Spinal cord (tissue), 10 donors: ENCODE results near the gene DPY19L1. TPM values are rescaled to one million over a fixed set of nuclear protein-coding genes. Genes with fewer than 3 reads are reported as not detected.
"Not testable (repeated sequence)": the region's sequence is repeated elsewhere in the genome, so short reads cannot be mapped to it uniquely, and the experiment has no call there.

Experiments used
- DNase-seq, 6 donors: peaks; one replicate each; pipeline versions ENCODE4 v3.0.0 to v3.0.0-alpha.2; 2013 to 2015; ENCODE audit warnings: low spot score in 6 of 6, low read depth in 4 of 6
- H3K27ac ChIP-seq: one replicate; pipeline ENCODE4 v1.5.1; 2013; ENCODE audit warnings: low read depth, low read length, control low read depth
- H3K27me3 ChIP-seq: one replicate; pipeline ENCODE4 v1.6.1; 2013; ENCODE audit warnings: low read length; ENCODE audit not compliant: control insufficient read depth, insufficient read depth
- H3K36me3 ChIP-seq: one replicate; pipeline ENCODE4 v1.6.1; 2013; ENCODE audit warnings: low read length; ENCODE audit not compliant: control insufficient read depth, insufficient read depth
- H3K4me1 ChIP-seq: one replicate; pipeline ENCODE4 v1.6.1; 2013; ENCODE audit warnings: low read length; ENCODE audit not compliant: control insufficient read depth, insufficient read depth
- H3K4me3 ChIP-seq: one replicate; pipeline ENCODE4 v1.5.1; 2013; ENCODE audit warnings: low read depth, low read length, control low read depth
- H3K9me3 ChIP-seq: one replicate; pipeline ENCODE4 v1.6.1; 2013; ENCODE audit warnings: low read length; ENCODE audit not compliant: control insufficient read depth, insufficient read depth
- WGBS: methylation state at CpG from one replicate; pipeline ENCODE4 v1.1.5; 2013; ENCODE audit warnings: missing lambda C conversion rate; ENCODE audit not compliant: insufficient coverage; 5-methylcytosine and 5-hydroxymethylcytosine counted together
- polyA plus RNA-seq, 2 donors: library from polyadenylated mRNA; unstranded; fragments of 120-200 nt; gene quantifications; one replicate each; pipeline ENCODE4 v1.2.1, GENCODE V29; 2013; ENCODE audit not compliant: insufficient read length in 2 of 2
- total RNA-seq, 2 donors: library from RNA; depleted of rRNA in 1 of 2; stranded (reverse); fragments of 120-200 nt in 1 of 2; fragments of >200 nt in 1 of 2; gene quantifications; one replicate each; pipeline versions ENCODE4 v1.2.3 to v1.2.4, GENCODE V29; 2013 to 2014
- donor health status: healthy.

The DPY19L1 gene
- total and polyA plus RNA-seq, 4 donors = 31.7 to 54.1 (median 42.4) TPM

DNA sequence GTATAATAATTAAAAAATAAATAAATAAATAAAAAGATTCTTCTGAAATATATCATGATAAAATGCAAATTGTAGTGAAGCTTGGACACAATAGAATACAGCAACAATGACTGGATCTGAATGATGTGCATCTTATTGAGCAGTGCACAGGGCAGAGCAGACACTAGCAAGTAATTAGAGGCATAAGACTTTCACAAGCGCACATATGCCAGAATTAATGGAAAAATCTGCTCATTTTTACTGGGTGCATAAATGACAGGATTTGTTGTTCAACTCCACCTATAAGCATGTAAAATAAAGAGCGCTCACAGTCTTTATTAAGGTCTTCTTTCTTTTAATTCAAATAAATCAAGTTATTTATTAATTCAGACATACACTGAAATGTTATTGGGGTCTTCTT, 125.0 kb downstream of the DPY19L1 start:
- Histone ChIP-seq H3K27ac (no peak overlapping the region), H3K9me3 (peaks cover 2% of the 10 kb centered on the region), H3K27me3 (no peaks in the 10 kb centered on the region), H3K4me1 (no peaks in the 10 kb centered on the region), H3K4me3 (no peak overlapping the region), H3K36me3 (no peaks in the 10 kb centered on the region)
- DNase-seq = peak in 1 of 6 donors; percentile 64
- WGBS = no CpG with 5 or more reads among the region's 2 CpGs

DNA sequence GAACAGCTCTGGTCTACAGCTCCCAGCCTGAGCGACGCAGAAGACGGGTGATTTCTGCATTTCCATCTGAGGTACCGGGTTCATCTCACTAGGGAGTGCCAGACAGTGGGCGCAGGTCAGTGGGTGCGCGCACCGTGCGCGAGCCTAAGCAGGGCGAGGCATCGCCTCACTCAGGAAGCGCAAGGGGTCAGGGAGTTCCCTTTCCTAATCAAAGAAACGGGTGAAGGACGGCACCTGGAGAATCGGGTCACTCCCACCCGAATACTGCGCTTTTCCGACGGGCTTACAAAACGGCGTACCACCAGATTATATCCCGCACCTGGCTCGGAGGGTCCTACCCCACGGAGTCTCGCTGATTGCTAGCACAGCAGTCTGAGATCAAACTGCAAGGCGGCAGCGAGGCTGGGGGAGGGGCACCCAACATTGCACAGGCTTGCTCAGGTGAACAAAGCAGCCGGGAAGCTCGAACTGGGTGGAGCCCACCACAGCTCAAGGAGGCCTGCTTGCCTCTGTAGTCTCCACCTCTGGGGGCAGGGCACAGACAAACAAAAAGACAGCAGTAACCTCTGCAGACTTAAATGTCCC, 130.9 kb downstream of the DPY19L1 start:
- H3K27me3 ChIP-seq, H3K36me3 ChIP-seq, H3K4me3 ChIP-seq, DNase-seq, H3K27ac ChIP-seq, H3K4me1 ChIP-seq, H3K9me3 ChIP-seq: not testable (repeated sequence)
- WGBS = 47% methylated on average over 27 of the region's 30 CpGs

DNA sequence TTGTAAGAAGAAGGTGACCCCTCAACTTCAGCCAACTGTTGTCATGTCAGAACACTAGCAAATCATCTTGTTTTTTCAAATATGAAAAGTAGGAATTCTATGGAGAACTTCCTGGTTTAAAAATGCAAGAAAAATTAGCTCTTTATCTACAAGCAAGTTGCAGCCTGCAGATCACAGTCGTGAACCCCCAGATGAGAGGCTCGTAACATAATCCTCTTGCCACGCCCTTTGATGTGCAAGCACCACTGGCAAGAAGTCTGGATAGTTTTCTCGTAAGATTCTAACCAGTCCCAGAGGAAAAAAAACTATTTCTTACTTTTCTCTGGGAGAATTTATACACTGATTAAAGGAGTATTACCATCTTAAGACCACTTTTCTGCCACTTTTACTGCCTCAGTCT, 132.3 kb downstream of the DPY19L1 start:
- H3K4me3 ChIP-seq = no peak overlapping the region
- H3K4me1 ChIP-seq = no peaks in the 10 kb centered on the region
- no peak overlapping the region for H3K27ac ChIP-seq
- H3K9me3 ChIP-seq = no peaks in the 10 kb centered on the region
- no peaks in the 10 kb centered on the region for H3K27me3 ChIP-seq
- DNase-seq = no peak
- H3K36me3 ChIP-seq = no peaks in the 10 kb centered on the region
- 70% methylated on average over 3 of the region's 4 CpGs for WGBS

DNA sequence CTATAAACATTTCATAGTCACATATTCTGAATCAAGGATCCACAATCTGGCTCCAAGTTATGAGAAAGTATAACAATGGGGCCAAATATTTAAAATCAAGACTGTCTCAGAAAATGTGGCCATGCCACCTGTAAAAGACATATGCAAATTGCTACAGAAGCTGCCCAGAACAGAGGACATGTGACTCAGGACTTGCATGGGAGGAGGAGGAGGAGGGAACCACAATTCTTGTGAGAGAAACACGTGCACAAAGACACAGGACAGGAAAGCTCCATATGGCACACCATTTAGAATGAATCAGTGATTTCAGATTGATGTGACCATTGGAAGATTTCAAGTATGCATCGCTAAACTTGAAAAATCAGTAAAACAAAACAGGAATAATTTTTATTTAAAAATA, 133.4 kb downstream of the DPY19L1 start:
- DNase-seq, H3K9me3 ChIP-seq, H3K27me3 ChIP-seq, H3K4me1 ChIP-seq, H3K4me3 ChIP-seq, H3K27ac ChIP-seq, H3K36me3 ChIP-seq: not testable (repeated sequence)
- no CpG with 5 or more reads among the region's 2 CpGs for WGBS

DNA sequence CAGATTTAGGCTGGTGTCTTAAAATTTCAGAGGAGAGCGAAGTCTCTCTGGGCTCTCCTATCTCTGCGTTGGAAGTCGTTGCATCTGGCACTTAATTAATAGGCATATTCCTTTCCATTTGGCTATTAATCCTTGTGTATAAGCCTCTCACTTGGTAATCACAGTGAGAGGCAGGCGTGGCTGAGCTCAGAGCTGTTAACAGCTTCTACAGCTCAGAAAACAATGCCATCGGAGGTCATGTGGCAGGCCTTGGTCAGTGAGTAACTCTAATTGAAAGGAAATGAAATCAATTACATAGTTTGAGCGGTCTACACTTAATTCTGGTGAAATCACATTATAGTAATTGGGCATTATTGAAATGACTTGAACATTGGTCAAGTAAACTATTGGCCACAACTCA, 135.1 kb downstream of the DPY19L1 start:
- H3K4me1 ChIP-seq = no peaks in the 10 kb centered on the region
- no peaks in the 10 kb centered on the region for H3K36me3 ChIP-seq
- no peak overlapping the region for H3K27ac ChIP-seq
- H3K9me3 ChIP-seq = no peaks in the 10 kb centered on the region
- H3K4me3 ChIP-seq = no peak overlapping the region
- no peaks in the 10 kb centered on the region for H3K27me3 ChIP-seq
- no peak for DNase-seq
- 63% methylated on average over 1 of the region's 6 CpGs for WGBS

DNA sequence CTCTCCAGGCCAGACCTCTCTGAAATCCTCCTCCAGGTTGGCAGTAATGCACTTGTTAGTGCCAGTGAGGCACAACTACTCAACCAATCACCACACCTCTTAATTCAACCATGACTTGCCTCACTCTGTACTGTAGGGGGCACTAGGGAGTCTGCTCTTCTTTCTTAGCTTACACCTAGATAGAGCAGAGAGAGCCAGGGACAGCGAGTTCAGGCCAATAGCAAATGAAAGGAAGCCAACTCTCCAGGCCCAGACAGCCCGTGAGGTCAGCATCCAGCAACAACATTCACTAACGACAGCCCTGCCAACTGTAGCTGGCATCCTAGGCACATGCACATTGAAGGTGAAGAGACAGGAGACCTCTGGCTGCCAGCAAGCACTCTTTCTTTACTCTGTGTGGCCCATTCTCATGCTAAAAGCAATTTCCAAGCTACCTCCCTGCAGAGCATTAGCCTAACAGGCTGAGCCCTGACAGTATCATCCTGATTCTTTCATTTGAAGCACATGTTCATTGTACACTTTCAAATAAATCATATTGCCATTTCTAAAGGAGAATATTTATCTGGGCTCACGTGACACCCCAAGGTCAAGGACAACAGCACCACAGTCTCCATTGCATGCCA, 136.3 kb downstream of the DPY19L1 start:
- Histone ChIP-seq H3K4me1 (no peaks in the 10 kb centered on the region), H3K36me3 (no peaks in the 10 kb centered on the region), H3K27me3 (no peaks in the 10 kb centered on the region), H3K9me3 (no peaks in the 10 kb centered on the region), H3K27ac (no peak overlapping the region), H3K4me3 (no peak overlapping the region)
- 51% methylated on average over 4 of the region's 4 CpGs for WGBS
- peak in 1 of 6 donors; percentile 36 for DNase-seq

DNA sequence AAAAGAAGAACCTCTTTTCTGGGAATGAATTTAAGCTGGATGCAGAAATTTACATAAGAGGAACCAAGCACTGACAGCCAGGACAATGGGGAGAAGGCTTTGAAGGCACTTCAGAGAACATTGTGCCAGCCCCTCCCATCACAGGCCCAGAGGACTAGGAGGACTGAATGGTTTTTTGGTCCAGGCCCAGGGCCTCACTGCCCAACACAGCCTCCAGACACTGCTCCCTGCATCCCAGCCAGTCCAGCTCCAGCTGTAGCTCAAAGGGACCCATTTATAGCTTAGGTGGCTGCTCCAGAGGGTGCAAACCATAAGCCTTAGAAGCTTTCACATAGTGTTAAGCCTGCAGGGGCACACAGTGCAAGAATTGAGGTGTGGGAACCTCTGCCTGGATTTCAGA, 142.1 kb downstream of the DPY19L1 start:
- Histone ChIP-seq H3K9me3 (peaks cover 7% of the 10 kb centered on the region), H3K27ac (no peak overlapping the region), H3K4me3 (no peak overlapping the region), H3K27me3 (no peaks in the 10 kb centered on the region), H3K36me3 (no peaks in the 10 kb centered on the region), H3K4me1 (no peaks in the 10 kb centered on the region)
- no peak for DNase-seq

DNA sequence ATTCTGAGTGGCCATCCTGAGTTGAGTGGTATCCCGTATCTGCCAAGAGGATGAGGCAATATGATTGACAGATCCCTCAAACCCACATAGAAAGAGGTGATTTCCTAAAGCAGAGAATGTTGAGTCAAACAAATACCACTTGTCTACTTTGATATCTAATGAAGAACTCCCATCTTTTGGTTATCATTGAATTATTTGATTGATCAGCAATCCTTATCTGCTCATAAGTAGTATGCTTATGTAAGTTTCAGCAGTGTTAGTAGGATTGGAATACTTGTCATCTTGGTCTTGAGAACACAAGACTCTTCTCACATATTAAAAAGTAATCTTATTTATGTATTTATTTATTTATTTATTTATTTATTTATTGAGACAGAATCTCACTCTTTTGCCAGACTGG, 147.3 kb downstream of the DPY19L1 start:
- no peaks in the 10 kb centered on the region for H3K4me1 ChIP-seq

DNA sequence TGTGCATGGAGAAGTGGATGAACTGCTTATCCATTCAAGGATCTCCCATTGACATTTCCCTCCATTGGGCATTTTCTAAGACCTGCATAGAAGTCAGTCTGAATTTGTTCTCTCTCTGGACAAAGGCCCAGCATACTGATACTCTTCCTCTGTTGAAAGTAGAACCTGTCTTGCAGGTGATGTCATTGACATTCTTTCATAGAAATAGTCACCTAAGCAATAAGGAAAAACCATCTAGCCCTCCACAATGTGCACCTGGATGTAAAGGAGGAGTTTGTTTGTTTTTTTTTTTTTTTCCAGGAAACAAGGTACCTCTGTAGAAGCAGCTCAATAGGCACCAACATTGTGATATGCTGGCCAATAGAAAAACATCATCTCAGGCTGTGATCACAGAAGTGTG, 150.4 kb downstream of the DPY19L1 start:
- no peaks in the 10 kb centered on the region for H3K4me1 ChIP-seq
- no peak for DNase-seq
- no peaks in the 10 kb centered on the region for H3K36me3 ChIP-seq
- H3K9me3 ChIP-seq = peaks cover 5% of the 10 kb centered on the region
- H3K27ac ChIP-seq = no peak overlapping the region
- H3K27me3 ChIP-seq = no peaks in the 10 kb centered on the region
- H3K4me3 ChIP-seq = no peak overlapping the region

More for the DNA sequence above, 147.3 kb downstream of the DPY19L1 start:
- Histone ChIP-seq H3K36me3 (no peaks in the 10 kb centered on the region), H3K9me3 (no peaks in the 10 kb centered on the region), H3K27ac (no peak overlapping the region), H3K4me3 (no peak overlapping the region), H3K27me3 (no peaks in the 10 kb centered on the region)
- no peak for DNase-seq
- WGBS = no CpG with 5 or more reads among the region's 1 CpG

DNA sequence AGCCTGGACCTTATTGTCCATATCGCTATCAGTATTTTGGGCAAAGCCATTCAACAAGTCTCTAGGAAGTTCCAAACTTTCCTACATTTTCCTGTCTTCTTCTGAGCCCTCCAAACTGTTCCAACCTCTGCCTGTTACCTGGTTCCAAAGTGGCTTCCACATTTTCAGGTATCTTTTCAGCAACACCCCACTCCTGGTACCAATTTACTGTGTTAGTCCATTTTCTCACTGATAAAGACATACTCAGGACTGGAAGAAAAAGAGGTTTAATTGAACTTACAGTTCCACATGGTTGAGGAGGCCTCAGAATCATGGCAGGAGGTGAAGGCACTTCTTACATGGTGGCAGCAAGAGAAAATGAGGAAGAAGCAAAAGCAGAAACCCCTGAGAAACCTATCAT, 153.4 kb downstream of the DPY19L1 start:
- not testable (repeated sequence) for H3K27me3 ChIP-seq, H3K9me3 ChIP-seq, H3K36me3 ChIP-seq, DNase-seq, H3K4me1 ChIP-seq, H3K4me3 ChIP-seq, H3K27ac ChIP-seq
- 100% methylated on average over 1 of the region's 1 CpG for WGBS
